Astrocyte (in vitro differentiated cells and primary cell): ENCODE data around the gene CNTN1. TPM values are rescaled to one million over a fixed set of nuclear protein-coding genes. Genes with fewer than 3 reads are reported as not detected.

ENCODE experiments used
- DNase-seq: peaks from one replicate; pipeline ENCODE4 v3.0.0-alpha.2; 2010; ENCODE audit warnings: low read depth
- FAIRE-seq: peaks from 2 replicates; lab custom pipeline; 2011; peaks lifted over from hg19 to GRCh38; lab: Jason Lieb, UNC
- H2AFZ ChIP-seq: 2 replicates; pipeline ENCODE4 v1.6.0; 2012; ENCODE audit warnings: low read depth, low read length, inconsistent platforms
- H3K27ac ChIP-seq: 2 replicates; pipeline ENCODE4 v1.5.1; 2011; ENCODE audit warnings: low read depth, low read length, inconsistent platforms
- H3K27me3 ChIP-seq: 2 replicates; pipeline ENCODE4 v1.6.0; 2011; ENCODE audit warnings: low read length, inconsistent platforms; ENCODE audit not compliant: insufficient read depth
- H3K36me3 ChIP-seq: 2 replicates; pipeline ENCODE4 v1.5.1; 2011; ENCODE audit warnings: low read length, inconsistent platforms; ENCODE audit not compliant: insufficient read depth
- H3K4me1 ChIP-seq: 2 replicates; pipeline ENCODE4 v1.5.1; 2011; ENCODE audit warnings: low read length, inconsistent platforms; ENCODE audit not compliant: insufficient read depth
- H3K4me2 ChIP-seq: 2 replicates; pipeline ENCODE4 v1.6.0; 2012; ENCODE audit warnings: low read length, inconsistent platforms
- H3K4me3 ChIP-seq: 2 replicates; pipeline ENCODE4 v1.5.1; 2011; ENCODE audit warnings: low read depth, mild to moderate bottlenecking, low read length, inconsistent platforms; ENCODE audit not compliant: insufficient read depth
- H3K79me2 ChIP-seq: 2 replicates; pipeline ENCODE4 v1.6.0; 2012; ENCODE audit warnings: mild to moderate bottlenecking, low read length, inconsistent platforms; ENCODE audit not compliant: insufficient read depth
- H3K9ac ChIP-seq: 2 replicates; pipeline ENCODE4 v1.6.0; 2012; ENCODE audit warnings: mild to moderate bottlenecking, low read length, inconsistent platforms
- H3K9me3 ChIP-seq: 2 replicates; pipeline ENCODE4 v1.5.1; 2012; ENCODE audit warnings: low read depth, mild to moderate bottlenecking, low read length, inconsistent platforms; ENCODE audit not compliant: insufficient read depth
- H4K20me1 ChIP-seq: 2 replicates; pipeline ENCODE4 v1.6.0; 2012; ENCODE audit warnings: low read length, inconsistent platforms; ENCODE audit not compliant: insufficient read depth
- H3K27ac Mint-ChIP-seq: one replicate; pipeline ENCODE4 v1.8.0; 2021; ENCODE audit warnings: mild to moderate bottlenecking, mixed read lengths; ENCODE audit not compliant: unreplicated experiment
- H3K27me3 Mint-ChIP-seq: one replicate; pipeline ENCODE4 v1.8.0; 2021; ENCODE audit warnings: low read depth, mixed read lengths; ENCODE audit not compliant: unreplicated experiment
- H3K36me3 Mint-ChIP-seq: one replicate; pipeline ENCODE4 v1.8.0; 2021; ENCODE audit warnings: low read depth, mixed read lengths; ENCODE audit not compliant: unreplicated experiment
- H3K4me1 Mint-ChIP-seq: one replicate; pipeline ENCODE4 v1.8.0; 2021; ENCODE audit warnings: low read depth, mixed read lengths; ENCODE audit not compliant: unreplicated experiment
- H3K4me3 Mint-ChIP-seq: one replicate; pipeline ENCODE4 v1.8.0; 2021; ENCODE audit warnings: mild to moderate bottlenecking, moderate library complexity, mixed read lengths; ENCODE audit not compliant: unreplicated experiment
- H3K9me3 Mint-ChIP-seq: one replicate; pipeline ENCODE4 v1.8.0; 2021; ENCODE audit warnings: mild to moderate bottlenecking, mixed read lengths; ENCODE audit not compliant: unreplicated experiment
- CTCF ChIP-seq: IDR thresholded peaks from 2 replicates; pipeline ENCODE4 v1.5.1; 2011; ENCODE audit warnings: low read depth, mild to moderate bottlenecking, inconsistent platforms, low read length, moderate library complexity; ENCODE audit not compliant: insufficient read depth
- EZH2 ChIP-seq: IDR thresholded peaks from 2 replicates; pipeline ENCODE4 v1.6.1; 2012; ENCODE audit warnings: mild to moderate bottlenecking, low read length, inconsistent platforms; ENCODE audit not compliant: insufficient read depth
- total RNA-seq: library from RNA; stranded (reverse); gene quantifications from 2 replicates; pipeline ENCODE4 v1.2.1, GENCODE V29; 2021

CNTN1 gene
- total RNA-seq, 1 donor from 2014 or later, result 2.1 TPM

GRCh38 chr12:40650038-40650704 is 42.1 kb upstream of the CNTN1 start:
- Histone ChIP-seq H3K4me2 (no peak overlapping the region), H3K4me1 (no peaks in the 10 kb centered on the region), H3K4me3 (no peak overlapping the region), H3K27me3 (no peaks in the 10 kb centered on the region), H3K9me3 (peaks cover 2% of the 10 kb centered on the region), H2AFZ (no peak overlapping the region), H3K9ac (no peak overlapping the region), H3K27ac (no peak overlapping the region), H3K79me2 (no peaks in the 10 kb centered on the region), H4K20me1 (no peaks in the 10 kb centered on the region), H3K36me3 (no peaks in the 10 kb centered on the region)
- DNase-seq (no peak), FAIRE-seq (no peak)
- Mint-ChIP-seq H3K27me3 (no peaks in the 10 kb centered on the region), H3K4me3 (no peak overlapping the region), H3K27ac (no peak overlapping the region), H3K9me3 (peaks cover 2% of the 10 kb centered on the region), H3K36me3 (no peaks in the 10 kb centered on the region), H3K4me1 (no peaks in the 10 kb centered on the region)
- TF ChIP-seq CTCF, result no peak
- no peak for TF ChIP-seq EZH2

- H3K4me2 ChIP-seq, result no peak overlapping the region
- FAIRE-seq (no peak), DNase-seq (no peak)
- no peak overlapping the region for H3K4me3 ChIP-seq
- no peak for TF ChIP-seq EZH2
- no peak for TF ChIP-seq CTCF
- no peaks in the 10 kb centered on the region for H3K79me2 ChIP-seq
- H3K27me3 Mint-ChIP-seq, result no peaks in the 10 kb centered on the region
- H3K4me1 ChIP-seq, result no peaks in the 10 kb centered on the region
- peaks cover 5% of the 10 kb centered on the region for H3K9me3 ChIP-seq
- H4K20me1 ChIP-seq, result no peaks in the 10 kb centered on the region
- no peak overlapping the region for H3K9ac ChIP-seq
- peaks cover 2% of the 10 kb centered on the region for H3K9me3 Mint-ChIP-seq
- no peaks in the 10 kb centered on the region for H3K36me3 Mint-ChIP-seq
- no peak overlapping the region for H3K4me3 Mint-ChIP-seq
- no peak overlapping the region for H3K27ac Mint-ChIP-seq
- H3K27me3 ChIP-seq, result no peaks in the 10 kb centered on the region
- H2AFZ ChIP-seq, result no peak overlapping the region
- H3K4me1 Mint-ChIP-seq, result no peaks in the 10 kb centered on the region
- H3K27ac ChIP-seq, result no peak overlapping the region
- H3K36me3 ChIP-seq, result no peaks in the 10 kb centered on the region
These were observed 36.8 kb upstream of the CNTN1 start for GRCh38 chr12:40655451-40655850.

- no peaks in the 10 kb centered on the region for H3K36me3 Mint-ChIP-seq
- Histone ChIP-seq H3K4me2 (no peak overlapping the region), H3K79me2 (no peaks in the 10 kb centered on the region), H2AFZ (no peak overlapping the region), H3K4me3 (no peak overlapping the region), H3K36me3 (no peaks in the 10 kb centered on the region), H3K27ac (no peak overlapping the region), H3K9ac (no peak overlapping the region), H4K20me1 (no peaks in the 10 kb centered on the region), H3K27me3 (no peaks in the 10 kb centered on the region), H3K9me3 (peaks cover 3% of the 10 kb centered on the region), H3K4me1 (no peaks in the 10 kb centered on the region)
- TF ChIP-seq CTCF, result no peak
- no peak for TF ChIP-seq EZH2
- no peaks in the 10 kb centered on the region for H3K4me1 Mint-ChIP-seq
- FAIRE-seq (no peak), DNase-seq (no peak)
- H3K27ac Mint-ChIP-seq, result no peak overlapping the region
- H3K27me3 Mint-ChIP-seq, result no peaks in the 10 kb centered on the region
- peaks cover 8% of the 10 kb centered on the region for H3K9me3 Mint-ChIP-seq
- no peak overlapping the region for H3K4me3 Mint-ChIP-seq
These were observed 29.9 kb upstream of the CNTN1 start for GRCh38 chr12:40662366-40662765.
